Smooth muscle cell (in vitro differentiated cells): ENCODE data around the gene ANKS1B. TPM values are rescaled to one million over a fixed set of nuclear protein-coding genes. Genes with fewer than 3 reads are reported as not detected.

Experiments used
- DNase-seq: peaks from one replicate; lab custom pipeline; 2025; ENCODE audit not compliant: unreplicated experiment; lab: John Stamatoyannopoulos, UW
- H2AFZ ChIP-seq: fragments of 200-600 bp; sonication (generic); 2 replicates; pipeline ENCODE4 v1.6.0; 2016; ENCODE audit warnings: antibody characterized with exemption, low read depth, mild to moderate bottlenecking
- H3F3A ChIP-seq: fragments of 200-600 bp; sonication (generic); 2 replicates; pipeline ENCODE4 v1.6.0; 2017; ENCODE audit warnings: antibody characterized with exemption, low read depth
- H3K27ac ChIP-seq: fragments of 200-600 bp; sonication (generic); 2 replicates; pipeline ENCODE4 v1.5.1; 2016; ENCODE audit warnings: low read depth, mild to moderate bottlenecking
- H3K27me3 ChIP-seq: fragments of 200-600 bp; sonication (generic); 2 replicates; pipeline ENCODE4 v1.6.1; 2016; ENCODE audit warnings: low read depth, mild to moderate bottlenecking
- H3K36me3 ChIP-seq: fragments of 200-600 bp; sonication (generic); 2 replicates; pipeline ENCODE4 v1.5.1; 2016; ENCODE audit warnings: low read depth
- H3K4me1 ChIP-seq: fragments of 200-600 bp; sonication (generic); 2 replicates; pipeline ENCODE4 v1.5.1; 2016; ENCODE audit warnings: low read depth
- H3K4me2 ChIP-seq: fragments of 200-600 bp; sonication (generic); 2 replicates; pipeline ENCODE4 v1.6.0; 2016; ENCODE audit warnings: mild to moderate bottlenecking
- H3K4me3 ChIP-seq: fragments of 200-600 bp; sonication (generic); 2 replicates; pipeline ENCODE4 v1.5.1; 2016; ENCODE audit warnings: mild to moderate bottlenecking
- H3K79me2 ChIP-seq: fragments of 200-600 bp; sonication (generic); 2 replicates; pipeline ENCODE4 v1.6.0; 2016; ENCODE audit warnings: low read depth, mild to moderate bottlenecking
- H3K9ac ChIP-seq: fragments of 200-600 bp; sonication (generic); 2 replicates; pipeline ENCODE4 v1.6.0; 2016; ENCODE audit warnings: low read depth
- H3K9me3 ChIP-seq: fragments of 200-600 bp; sonication (generic); replicated peaks from 2 replicates; pipeline ENCODE4 v1.5.1; 2016; ENCODE audit warnings: low read depth
- H4K20me1 ChIP-seq: fragments of 200-600 bp; sonication (generic); 2 replicates; pipeline ENCODE4 v1.6.0; 2016; ENCODE audit warnings: low read depth
- CTCF ChIP-seq: fragments of 200-600 bp; sonication (generic); IDR thresholded peaks from 2 replicates; pipeline ENCODE4 v1.5.1; 2017; ENCODE audit warnings: borderline replicate concordance, mild to moderate bottlenecking, antibody characterized with exemption; ENCODE audit not compliant: insufficient read depth, poor library complexity, severe bottlenecking
- WGBS: methylation state at CpG from one replicate; pipeline ENCODE4 v1.1.7; 2016; ENCODE audit warnings: low lambda C conversion rate; 5-methylcytosine and 5-hydroxymethylcytosine counted together
- polyA plus RNA-seq: library from polyadenylated mRNA; unstranded; fragments of >200 nt; fragmentation: Nextera tagmentation; extraction: Ambion mirVana; gene quantifications from 2 replicates; pipeline ENCODE4 v1.2.1, GENCODE V29; 2016
- total RNA-seq: library from RNA; depleted of rRNA; stranded (reverse); fragments of >200 nt; gene quantifications from 2 replicates; pipeline ENCODE4 v1.2.3, GENCODE V29; 2014

ANKS1B gene
- total and polyA plus RNA-seq, 2 experiments from 2014 or later, result 0.47 to 7.3 TPM

DNA sequence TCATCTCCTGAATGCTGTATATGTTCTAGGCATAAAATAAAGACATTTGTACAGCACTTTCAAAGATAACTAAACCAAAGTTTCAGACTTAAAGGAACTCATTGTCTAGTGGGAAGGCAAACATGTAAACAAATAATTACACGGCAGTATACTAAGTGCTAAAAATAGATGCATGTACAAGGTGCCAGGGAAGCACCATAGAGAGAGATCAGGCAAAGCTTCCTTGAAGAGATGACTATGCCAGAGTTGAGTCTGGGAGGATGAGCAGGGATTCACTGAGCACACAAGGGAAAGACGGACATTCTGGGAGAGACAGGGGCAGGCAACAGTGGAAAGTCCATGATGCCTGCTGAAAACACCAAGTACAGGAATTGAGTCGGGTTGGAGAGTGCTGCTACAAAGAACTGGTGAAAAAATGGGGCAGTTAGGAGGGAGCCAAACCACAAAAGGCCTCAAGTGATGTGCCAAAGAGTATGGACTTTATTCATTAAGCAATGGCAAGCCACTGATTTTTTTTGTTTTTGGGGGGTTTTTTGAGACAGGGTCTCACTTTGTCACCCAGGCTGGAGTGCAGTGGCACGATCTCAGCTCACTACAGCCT is 26.8 kb downstream of the ANKS1B start:
- no peaks in the 10 kb centered on the region for H3K27me3 ChIP-seq
- H3K4me3 ChIP-seq, result no peak overlapping the region
- no peak overlapping the region for H3K27ac ChIP-seq
- H2AFZ ChIP-seq, result no peak overlapping the region
- H3K79me2 ChIP-seq, result no peaks in the 10 kb centered on the region
- WGBS, result 67% methylated on average over 4 of the region's 4 CpGs
- H3F3A ChIP-seq, result no peaks in the 10 kb centered on the region
- H4K20me1 ChIP-seq, result no peaks in the 10 kb centered on the region
- H3K4me2 ChIP-seq, result no peak overlapping the region
- H3K4me1 ChIP-seq, result no peaks in the 10 kb centered on the region
- no peak for DNase-seq
- no peaks in the 10 kb centered on the region for H3K36me3 ChIP-seq
- no peak for TF ChIP-seq CTCF
- H3K9me3 ChIP-seq, result no peaks in the 10 kb centered on the region
- no peak overlapping the region for H3K9ac ChIP-seq

DNA sequence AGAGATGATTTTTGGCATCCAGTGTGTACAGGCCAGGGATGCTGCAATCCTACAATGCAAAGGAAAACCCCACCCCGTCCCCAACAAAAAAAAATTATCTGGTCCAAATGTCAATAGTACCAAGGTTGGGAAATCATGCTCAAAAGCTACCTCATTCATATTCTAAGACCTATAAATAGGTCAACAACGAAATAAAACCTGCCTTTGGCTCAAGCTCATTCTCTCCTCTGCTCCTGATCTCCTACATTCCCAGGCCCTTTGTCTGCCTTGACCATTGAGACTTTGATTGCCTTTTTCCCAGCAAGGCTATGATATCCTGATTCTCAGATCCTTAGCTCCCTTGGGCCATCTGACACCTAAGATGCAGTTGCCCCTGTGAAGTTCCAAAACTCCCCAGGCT is 30.0 kb downstream of the ANKS1B start:
- Histone ChIP-seq H3K79me2 (no peaks in the 10 kb centered on the region), H3K4me3 (no peak overlapping the region), H3K9me3 (no peaks in the 10 kb centered on the region), H3F3A (no peaks in the 10 kb centered on the region), H3K9ac (no peak overlapping the region), H3K36me3 (no peaks in the 10 kb centered on the region), H3K4me2 (no peak overlapping the region), H4K20me1 (no peaks in the 10 kb centered on the region), H3K27me3 (no peaks in the 10 kb centered on the region), H2AFZ (no peak overlapping the region), H3K4me1 (no peaks in the 10 kb centered on the region), H3K27ac (no peak overlapping the region)
- 92% methylated on average over 2 of the region's 2 CpGs for WGBS
- no peak for DNase-seq
- TF ChIP-seq CTCF, result no peak

DNA sequence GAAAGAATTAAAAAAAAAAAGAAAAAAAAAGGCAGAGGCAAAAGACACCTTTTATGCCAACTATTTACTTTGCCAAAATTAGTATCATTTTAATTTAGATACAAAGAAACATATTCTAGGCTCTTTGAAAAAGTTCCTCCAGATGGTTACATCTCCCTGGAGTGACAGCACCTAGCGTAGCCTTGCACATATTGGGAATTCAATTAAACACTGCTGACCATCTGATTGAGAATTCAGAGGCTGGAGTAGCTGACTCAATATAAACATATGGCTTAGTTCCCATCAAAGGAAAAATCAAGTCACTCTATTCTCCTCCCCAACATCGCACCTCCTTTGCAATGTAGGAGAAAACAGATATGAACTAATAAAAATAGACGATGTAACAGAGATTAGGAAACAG is 36.4 kb downstream of the ANKS1B start:
- H3K27me3 ChIP-seq, result no peaks in the 10 kb centered on the region
- no peaks in the 10 kb centered on the region for H4K20me1 ChIP-seq
- no peak overlapping the region for H2AFZ ChIP-seq
- no peaks in the 10 kb centered on the region for H3K36me3 ChIP-seq
- DNase-seq, result no peak
- H3K27ac ChIP-seq, result no peak overlapping the region
- no peaks in the 10 kb centered on the region for H3F3A ChIP-seq
- H3K9me3 ChIP-seq, result no peaks in the 10 kb centered on the region
- no peak for TF ChIP-seq CTCF
- no peak overlapping the region for H3K4me2 ChIP-seq
- H3K9ac ChIP-seq, result no peak overlapping the region
- no peaks in the 10 kb centered on the region for H3K4me1 ChIP-seq
- no peaks in the 10 kb centered on the region for H3K79me2 ChIP-seq
- no peak overlapping the region for H3K4me3 ChIP-seq
- WGBS, result 82% methylated on average over 3 of the region's 3 CpGs

- Histone ChIP-seq H3F3A (no peaks in the 10 kb centered on the region), H3K36me3 (no peaks in the 10 kb centered on the region), H2AFZ (no peak overlapping the region), H3K79me2 (no peaks in the 10 kb centered on the region), H3K9ac (no peak overlapping the region), H4K20me1 (no peaks in the 10 kb centered on the region), H3K27me3 (no peaks in the 10 kb centered on the region), H3K4me1 (no peaks in the 10 kb centered on the region), H3K4me3 (no peak overlapping the region), H3K27ac (no peak overlapping the region), H3K9me3 (no peaks in the 10 kb centered on the region), H3K4me2 (no peak overlapping the region)
- TF ChIP-seq CTCF, result no peak
- no peak for DNase-seq
- 100% methylated on average over 1 of the region's 1 CpG for WGBS
Observed at GRCh38 chr12:99946131-99946530, 38.6 kb downstream of the ANKS1B start.
